Type B pancreatic cell (in vitro differentiated cells): ENCODE results near the gene COL6A1. TPM values are rescaled to one million over a fixed set of nuclear protein-coding genes. Genes with fewer than 3 reads are reported as not detected.
A peak's percentile ranks its signal among the peaks of the same experiment; 100 is the strongest.

ENCODE experiments used
- DNase-seq: peaks from one replicate; pipeline ENCODE4 v3.0.0; 2021; ENCODE audit warnings: mixed read lengths; ENCODE audit not compliant: unreplicated experiment; ENCODE audit errors: extremely low spot score
- H3K27ac Mint-ChIP-seq: 2 replicates; pipeline ENCODE4 v1.8.0; 2021; ENCODE audit warnings: mild to moderate bottlenecking, mixed read lengths
- H3K27me3 Mint-ChIP-seq: 2 replicates; pipeline ENCODE4 v1.8.0; 2021; ENCODE audit warnings: mixed read lengths
- H3K36me3 Mint-ChIP-seq: 2 replicates; pipeline ENCODE4 v1.8.0; 2021; ENCODE audit warnings: mixed read lengths
- H3K4me1 Mint-ChIP-seq: one replicate; pipeline ENCODE4 v1.8.0; 2021; ENCODE audit warnings: mixed read lengths; ENCODE audit not compliant: unreplicated experiment
- H3K4me3 Mint-ChIP-seq: 2 replicates; pipeline ENCODE4 v1.8.0; 2021; ENCODE audit warnings: mild to moderate bottlenecking, mixed read lengths
- H3K9me3 Mint-ChIP-seq: 2 replicates; pipeline ENCODE4 v1.8.0; 2021; ENCODE audit warnings: mixed read lengths
- CTCF ChIP-seq: fragments of 200-600 bp; sonication (generic); conservative IDR thresholded peaks from 2 replicates; pipeline ENCODE4 v1.5.0; 2021; ENCODE audit warnings: antibody characterized with exemption, mild to moderate bottlenecking
- total RNA-seq: library from RNA; stranded (reverse); gene quantifications from 2 replicates; pipeline ENCODE4 v1.2.1, GENCODE V29; 2021; ENCODE audit warnings: low replicate concordance

Gene COL6A1
- total RNA-seq, 1 donor from 2014 or later, result 167 TPM

- Mint-ChIP-seq H3K4me3 (no peak overlapping the region), H3K27me3 (peaks cover 6% of the 10 kb centered on the region), H3K36me3 (no peaks in the 10 kb centered on the region), H3K4me1 (peaks cover 15% of the 10 kb centered on the region), H3K27ac (no peak overlapping the region), H3K9me3 (no peaks in the 10 kb centered on the region)
- no peak for TF ChIP-seq CTCF
- DNase-seq, result peak; percentile 61
Observed at GRCh38 chr21:45952974-45953373, 28.6 kb upstream of the COL6A1 start.

- Mint-ChIP-seq H3K27ac (no peak overlapping the region), H3K27me3 (peaks cover 11% of the 10 kb centered on the region), H3K9me3 (no peaks in the 10 kb centered on the region), H3K36me3 (no peaks in the 10 kb centered on the region), H3K4me3 (no peak overlapping the region), H3K4me1 (peaks cover 10% of the 10 kb centered on the region)
- DNase-seq, result no peak
- TF ChIP-seq CTCF, result no peak
Observed at GRCh38 chr21:45954261-45954660, 27.3 kb upstream of the COL6A1 start.

- DNase-seq, result no peak
- no peaks in the 10 kb centered on the region for H3K36me3 Mint-ChIP-seq
- peaks cover 10% of the 10 kb centered on the region for H3K4me1 Mint-ChIP-seq
- H3K9me3 Mint-ChIP-seq, result no peaks in the 10 kb centered on the region
- no peak overlapping the region for H3K27ac Mint-ChIP-seq
- H3K27me3 Mint-ChIP-seq, result peaks cover 11% of the 10 kb centered on the region
- no peak overlapping the region for H3K4me3 Mint-ChIP-seq
- no peak for TF ChIP-seq CTCF
Observed at GRCh38 chr21:45954921-45955320, 26.6 kb upstream of the COL6A1 start.

- no peak overlapping the region for H3K27ac Mint-ChIP-seq
Observed at GRCh38 chr21:45957551-45957950, 24.0 kb upstream of the COL6A1 start.

GRCh38 chr21:45957981-45958600, 23.5 kb upstream of the COL6A1 start:
- Mint-ChIP-seq H3K4me1 (peaks cover 5% of the 10 kb centered on the region), H3K36me3 (no peaks in the 10 kb centered on the region), H3K4me3 (no peak overlapping the region), H3K27ac (no peak overlapping the region), H3K27me3 (peaks cover 16% of the 10 kb centered on the region), H3K9me3 (peaks cover 5% of the 10 kb centered on the region)
- TF ChIP-seq CTCF, result no peak
- DNase-seq, result no peak

More at GRCh38 chr21:45957551-45957950, 24.0 kb upstream of the COL6A1 start:
- Mint-ChIP-seq H3K27me3 (peaks cover 16% of the 10 kb centered on the region), H3K9me3 (peaks cover 5% of the 10 kb centered on the region), H3K36me3 (no peaks in the 10 kb centered on the region), H3K4me3 (no peak overlapping the region), H3K4me1 (peaks cover 5% of the 10 kb centered on the region)
- TF ChIP-seq CTCF, result no peak
- no peak for DNase-seq
